Adrenal gland (tissue), 12 donors: ENCODE measurements around the gene ZBTB18. TPM values are rescaled to one million over a fixed set of nuclear protein-coding genes. Genes with fewer than 3 reads are reported as not detected.

Experiments used
- DNase-seq, 7 donors: peaks; one replicate each; pipeline ENCODE4 v3.0.0-alpha.2; 2019 to 2020
- H3K27ac ChIP-seq, 5 donors: fragments of 200-600 bp; sonication (generic) in 4 of 5; 1 replicate in 3 of 5; 2 replicates in 2 of 5; pipeline versions ENCODE4 v1.5.1 to v1.8.0; 2016 to 2020; ENCODE audit warnings: mild to moderate bottlenecking in 1 of 5
- H3K27me3 ChIP-seq: fragments of 200-600 bp; 2 replicates; pipeline ENCODE4 v1.8.0; 2021
- H3K36me3 ChIP-seq, 2 donors: fragments of 200-600 bp; replicated peaks in 1 of 2; 1 replicate in 1 of 2; 2 replicates in 1 of 2; pipeline versions ENCODE4 v1.5.1 to v1.8.0; 2018 to 2022
- H3K4me1 ChIP-seq, 2 donors: fragments of 200-600 bp; replicated peaks in 1 of 2; 1 replicate in 1 of 2; 2 replicates in 1 of 2; pipeline versions ENCODE4 v1.5.1 to v1.8.0; 2018 to 2021
- H3K4me3 ChIP-seq, 4 donors: fragments of 200-600 bp; sonication (generic) in 3 of 4; one replicate each; pipeline ENCODE4 v1.5.1; 2016 to 2018
- H3K9me3 ChIP-seq, 3 donors: fragments of 200-600 bp; sonication (generic) in 1 of 3; replicated peaks in 1 of 3; 1 replicate in 2 of 3; 2 replicates in 1 of 3; pipeline versions ENCODE4 v1.5.1 to v1.8.0; 2016 to 2021
- CTCF ChIP-seq, 6 experiments: fragments of 450-650 bp in 4 of 6; fragments of 200-600 bp in 2 of 6; sonication (generic) in 1 of 6; IDR thresholded peaks; 1 replicate in 5 of 6; 2 replicates in 1 of 6; pipeline versions ENCODE4 v1.5.1 to v1.8.0; 2016 to 2021; ENCODE audit warnings: antibody characterized with exemption in 6 of 6, mild to moderate bottlenecking in 2 of 6, moderate library complexity in 1 of 6
- POLR2A ChIP-seq, 2 donors: fragments of 450-650 bp; IDR thresholded peaks; one replicate each; pipeline ENCODE4 v1.6.1; 2017; ENCODE audit warnings: antibody characterized with exemption in 2 of 2, mild to moderate bottlenecking in 2 of 2, moderate library complexity in 1 of 2
- WGBS, 4 donors: extraction: QIAGEN DNeasy Blood & Tissue Kit in 2 of 4; methylation state at CpG; one replicate each; pipeline versions ENCODE4 v1.1.5 to v1.1.7; 2013 to 2017; 5-methylcytosine and 5-hydroxymethylcytosine counted together
- intact Hi-C, 2 donors: fragments of 100-400 bp; cut with DNase I; formaldehyde crosslinking; loops; one replicate each; pipeline versions ENCODE4 v1.14.1 to v1.15.0; 2022 to 2023
- polyA plus RNA-seq, 3 donors: library from polyadenylated mRNA; stranded (reverse); fragments of 200-250 nt in 2 of 3; fragments of 350-450 nt in 1 of 3; fragmentation: Illumina TruSeq in 1 of 3; extraction: RNeasy Lipid Tissue Mini Kit (QIAGEN cat#74804) in 1 of 3; gene quantifications; one replicate each; pipeline ENCODE4 v1.2.3, GENCODE V29; 2013 to 2014
- total RNA-seq, 9 donors: library from RNA; depleted of rRNA in 4 of 9; stranded (reverse); fragments of >200 nt in 4 of 9; fragments of 120-200 nt in 1 of 9; fragmentation: NEBNext Ultra II Directional in 1 of 9; extraction: Animal tissue kit (Norgen Biotek cat#: 25700) in 1 of 9; gene quantifications; one replicate each; pipeline versions ENCODE4 v1.1.0 to v1.2.4, GENCODE V29; 2013 to 2023
- donor health status: healthy with polysubstance abuse.
- donor health status: Bipolar disorder and iron deficiency.
- donor health status: DM: yes; HTN: yes; CAD: no.
- donor health status: DM: no; HTN: no; CAD: no.
- donor health status: DM: no; HTN: no; CAD: no.
- donor health status: DM: yes; HTN: yes; CAD: no.

ZBTB18 gene
- total and polyA plus RNA-seq, 12 donors, result 4.8 to 15.1 (median 8.4) TPM

- H3K4me3 ChIP-seq, result no peak overlapping the region
- H3K27ac ChIP-seq, result no peak overlapping the region
- H3K4me1 ChIP-seq, result no peaks in the 10 kb centered on the region
- no peak for TF ChIP-seq POLR2A (IDR thresholded peaks at IDR 0.05)
- TF ChIP-seq CTCF (IDR thresholded peaks at IDR 0.05), result no peak
- WGBS, 4 donors, result 63 to 72% (median 66%) methylated on average over 6 of the region's 6 CpGs
- no peaks in the 10 kb centered on the region for H3K9me3 ChIP-seq
- intact Hi-C loops, result no loop called here
- H3K36me3 ChIP-seq, result no peaks in the 10 kb centered on the region
- peaks cover 4% of the 10 kb centered on the region for H3K27me3 ChIP-seq
- DNase-seq, result no peak
These were observed 37.1 kb downstream of the ZBTB18 start for GRCh38 chr1:244088161-244088560.

DNA sequence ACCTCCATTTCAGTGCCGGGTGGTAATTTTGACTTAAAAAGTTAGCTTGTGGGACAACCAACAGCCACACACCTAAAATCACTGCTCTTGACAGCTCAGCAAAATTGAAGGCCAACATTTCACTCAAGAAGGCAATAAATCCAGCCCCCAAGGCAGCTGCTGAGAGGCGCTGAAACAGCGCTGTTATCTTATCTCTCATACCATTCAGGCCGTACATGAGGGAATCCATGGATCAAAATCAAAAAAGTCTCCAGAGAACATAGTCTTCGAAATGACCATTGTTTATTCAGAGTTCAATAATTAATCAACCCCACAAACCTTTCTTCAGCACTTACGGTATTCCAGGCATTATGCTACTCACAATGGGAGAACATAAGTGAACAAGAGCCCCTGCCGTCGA, 38.5 kb downstream of the ZBTB18 start:
- Histone ChIP-seq H3K4me1 (no peaks in the 10 kb centered on the region), H3K36me3 (no peaks in the 10 kb centered on the region), H3K9me3 (no peaks in the 10 kb centered on the region), H3K4me3 (no peak overlapping the region), H3K27me3 (peaks cover 9% of the 10 kb centered on the region), H3K27ac (no peak overlapping the region)
- DNase-seq, result no peak
- intact Hi-C loops, result no loop called here
- WGBS, 4 donors, result 42 to 50% (median 48%) methylated on average over 8 of the region's 8 CpGs
- TF ChIP-seq CTCF (IDR thresholded peaks at IDR 0.05) (no peak), POLR2A (IDR thresholded peaks at IDR 0.05) (no peak)

- Histone ChIP-seq H3K4me1 (no peaks in the 10 kb centered on the region), H3K9me3 (no peaks in the 10 kb centered on the region), H3K27me3 (peaks cover 9% of the 10 kb centered on the region), H3K27ac (no peak overlapping the region), H3K36me3 (no peaks in the 10 kb centered on the region), H3K4me3 (no peak overlapping the region)
- intact Hi-C loops, result no loop called here
- DNase-seq, result no peak
- TF ChIP-seq CTCF (IDR thresholded peaks at IDR 0.05) (no peak), POLR2A (IDR thresholded peaks at IDR 0.05) (no peak)
- 53 to 92% (median 71%) methylated on average over 3 of the region's 3 CpGs for WGBS, 4 donors
These were observed 39.6 kb downstream of the ZBTB18 start for GRCh38 chr1:244090645-244091044.

GRCh38 chr1:244092293-244092963, 41.3 kb downstream of the ZBTB18 start:
- DNase-seq, result no peak
- Histone ChIP-seq H3K36me3 (no peaks in the 10 kb centered on the region), H3K27ac (no peak overlapping the region), H3K4me1 (no peaks in the 10 kb centered on the region), H3K27me3 (peaks cover 15% of the 10 kb centered on the region), H3K9me3 (no peaks in the 10 kb centered on the region), H3K4me3 (no peak overlapping the region)
- TF ChIP-seq POLR2A (IDR thresholded peaks at IDR 0.05), result no peak
- TF ChIP-seq CTCF (IDR thresholded peaks at IDR 0.05), result no peak
- intact Hi-C loops, result no loop called here
- WGBS, 4 donors, result 78 to 86% (median 79%) methylated on average over 6 of the region's 6 CpGs
